K562 (cell line): ENCODE data around the gene COL9A2. TPM values are rescaled to one million over a fixed set of nuclear protein-coding genes. Genes with fewer than 3 reads are reported as not detected.

Experiments used
- BACH1 ChIP-seq: fragments of 200-800 bp; sonication (Bioruptor generic); IDR thresholded peaks from 2 replicates; pipeline ENCODE4 v1.6.1; 2016; ENCODE audit warnings: missing genetic modification characterization, missing compliant biosample characterization
- GTF2E2 ChIP-seq: fragments of 200-800 bp; sonication (Bioruptor generic); IDR thresholded peaks from 2 replicates; pipeline ENCODE4 v1.6.1; 2016; ENCODE audit warnings: missing genetic modification characterization, missing compliant biosample characterization
- HIVEP1 ChIP-seq: fragments of 250-450 bp; sonication (Bioruptor Pico); IDR thresholded peaks from 2 replicates; pipeline ENCODE4 v1.4.0; 2020; ENCODE audit warnings: mild to moderate bottlenecking
- RB1 ChIP-seq: fragments of 450-650 bp; IDR thresholded peaks from 2 replicates; pipeline ENCODE4 v1.6.1; 2017; ENCODE audit warnings: low read depth, mild to moderate bottlenecking
- polyA plus RNA-seq, 8 experiments: library from polyadenylated mRNA; depleted of rRNA in 4 of 8; stranded (reverse) in 5 of 8; unstranded in 3 of 8; fragments of >200 nt; fragmentation: Nextera tagmentation in 2 of 8; fragmentation: Illumina TruSeq in 1 of 8; extraction: Ambion mirVana in 2 of 8; extraction: Trizol in 1 of 8; gene quantifications; 2 replicates each; pipeline versions ENCODE4 v1.2.1 to v1.2.3, GENCODE V29; 2011 to 2014; ENCODE audit warnings: inconsistent platforms in 1 of 8, missing spikeins in 1 of 8
- total RNA-seq, 7 experiments: library from RNA; depleted of rRNA in 6 of 7; stranded (reverse); fragments of >200 nt in 6 of 7; fragmentation: Illumina TruSeq in 2 of 7; extraction: Trizol in 2 of 7; gene quantifications; 2 replicates each; pipeline versions ENCODE4 v1.2.1 to v1.2.3, GENCODE V29; 2011 to 2021; ENCODE audit warnings: low replicate concordance in 1 of 7
- TF ChIP-seq, protein P1 (sequence below), 2 experiments: fragments of 450-650 bp; IDR thresholded peaks; 2 replicates each; pipeline ENCODE4 v1.6.1; 2016; ENCODE audit warnings: mild to moderate bottlenecking in 2 of 2, borderline replicate concordance in 1 of 2, low read depth in 1 of 2, moderate library complexity in 1 of 2
- TF ChIP-seq, protein P2 (sequence below): fragments of 250-450 bp; sonication (Bioruptor Pico); IDR thresholded peaks from 2 replicates; pipeline ENCODE4 v1.9.0; 2021; ENCODE audit warnings: mild to moderate bottlenecking

The COL9A2 gene
- total and polyA plus RNA-seq, 9 of the 15 experiments (the other 6 are each of a cell fraction or from before 2014, with no cell fraction given): 0.03 to 2.2 (median 0.31) TPM

DNA sequence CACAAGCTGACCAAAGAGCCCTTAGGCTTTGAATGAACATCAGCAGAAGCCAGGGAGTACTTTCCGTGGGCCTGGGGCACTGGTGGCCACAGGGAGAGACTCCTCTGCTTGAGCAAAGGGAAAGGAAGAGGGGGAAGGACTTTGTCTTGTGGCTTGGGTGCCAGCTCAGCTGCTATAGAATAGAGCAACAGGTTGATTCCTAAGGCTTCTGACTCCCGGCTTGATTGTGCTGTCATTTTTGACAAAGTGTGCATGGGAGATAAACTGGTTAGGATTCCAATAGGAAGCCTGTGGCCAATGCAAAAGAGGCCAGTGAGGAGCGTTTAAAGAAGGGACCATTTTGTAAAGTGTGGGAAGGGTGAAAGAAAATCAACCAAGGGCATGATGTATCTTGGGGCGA, 44.6 kb upstream of the COL9A2 start (continued):
- TF ChIP-seq, protein P1, sequence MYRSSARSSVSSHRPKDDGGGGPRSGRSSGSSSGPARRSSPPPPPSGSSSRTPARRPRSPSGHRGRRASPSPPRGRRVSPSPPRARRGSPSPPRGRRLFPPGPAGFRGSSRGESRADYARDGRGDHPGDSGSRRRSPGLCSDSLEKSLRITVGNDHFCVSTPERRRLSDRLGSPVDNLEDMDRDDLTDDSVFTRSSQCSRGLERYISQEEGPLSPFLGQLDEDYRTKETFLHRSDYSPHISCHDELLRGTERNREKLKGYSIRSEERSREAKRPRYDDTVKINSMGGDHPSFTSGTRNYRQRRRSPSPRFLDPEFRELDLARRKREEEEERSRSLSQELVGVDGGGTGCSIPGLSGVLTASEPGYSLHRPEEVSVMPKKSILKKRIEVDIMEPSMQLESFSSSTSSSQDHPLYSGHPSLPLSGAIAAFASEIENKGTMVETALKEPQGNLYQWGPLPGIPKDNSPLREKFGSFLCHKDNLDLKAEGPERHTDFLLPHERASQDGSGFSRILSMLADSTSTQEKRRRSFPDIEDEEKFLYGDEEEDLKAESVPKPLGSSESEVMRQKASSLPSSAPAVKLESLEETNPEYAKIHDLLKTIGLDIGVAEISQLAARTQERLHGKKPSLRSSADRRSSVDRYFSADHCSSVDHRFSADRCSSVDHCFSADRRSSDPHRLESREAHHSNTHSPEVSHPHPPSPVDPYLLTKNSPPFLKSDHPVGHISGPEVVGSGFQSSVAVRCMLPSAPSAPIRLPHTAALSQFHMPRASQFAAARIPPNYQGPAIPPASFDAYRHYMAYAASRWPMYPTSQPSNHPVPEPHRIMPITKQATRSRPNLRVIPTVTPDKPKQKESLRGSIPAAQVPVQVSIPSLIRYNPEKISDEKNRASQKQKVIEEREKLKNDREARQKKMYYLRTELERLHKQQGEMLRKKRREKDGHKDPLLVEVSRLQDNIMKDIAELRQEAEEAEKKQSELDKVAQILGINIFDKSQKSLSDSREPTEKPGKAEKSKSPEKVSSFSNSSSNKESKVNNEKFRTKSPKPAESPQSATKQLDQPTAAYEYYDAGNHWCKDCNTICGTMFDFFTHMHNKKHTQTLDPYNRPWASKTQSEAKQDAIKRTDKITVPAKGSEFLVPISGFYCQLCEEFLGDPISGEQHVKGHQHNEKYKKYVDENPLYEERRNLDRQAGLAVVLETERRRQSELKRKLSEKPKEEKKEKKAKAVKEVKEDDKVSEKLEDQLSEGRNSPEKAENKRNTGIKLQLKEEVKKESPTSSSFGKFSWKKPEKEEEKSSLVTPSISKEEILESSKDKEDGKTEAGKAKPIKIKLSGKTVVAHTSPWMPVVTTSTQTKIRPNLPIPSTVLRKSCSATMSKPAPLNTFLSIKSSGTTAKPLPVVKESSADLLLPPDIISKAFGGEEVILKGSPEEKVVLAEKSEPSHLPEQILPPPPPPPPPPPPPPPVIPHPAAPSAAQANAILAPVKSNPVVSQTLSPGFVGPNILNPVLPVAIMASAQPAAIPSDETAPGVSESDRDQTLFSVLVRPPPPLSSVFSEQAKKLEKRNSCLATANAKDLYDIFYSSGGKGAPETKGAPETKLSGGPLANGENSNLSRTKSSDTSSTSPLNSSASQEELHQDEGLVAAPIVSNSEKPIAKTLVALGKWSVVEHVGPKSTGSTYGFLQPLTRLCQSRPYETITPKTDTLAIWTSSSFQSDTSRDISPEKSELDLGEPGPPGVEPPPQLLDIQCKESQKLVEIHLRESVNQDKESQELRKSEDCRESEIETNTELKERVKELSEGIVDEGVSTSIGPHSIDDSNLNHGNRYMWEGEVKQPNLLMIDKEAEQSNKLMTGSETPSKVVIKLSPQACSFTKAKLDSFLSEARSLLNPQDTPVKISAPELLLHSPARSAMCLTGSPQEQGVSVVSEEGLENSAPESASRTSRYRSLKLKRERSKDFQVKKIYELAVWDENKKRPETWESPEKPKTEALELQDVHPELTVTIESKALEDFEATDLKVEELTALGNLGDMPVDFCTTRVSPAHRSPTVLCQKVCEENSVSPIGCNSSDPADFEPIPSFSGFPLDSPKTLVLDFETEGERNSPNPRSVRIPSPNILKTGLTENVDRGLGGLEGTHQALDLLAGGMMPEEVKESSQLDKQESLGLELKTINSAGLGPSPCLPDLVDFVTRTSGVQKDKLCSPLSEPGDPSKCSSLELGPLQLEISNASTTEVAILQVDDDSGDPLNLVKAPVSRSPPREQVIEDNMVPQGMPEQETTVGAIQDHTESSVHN (IDR thresholded peaks at IDR 0.05; ENCODE audit: borderline replicate concordance in 1 of 2, low read depth in 1 of 2): no peak
- TF ChIP-seq, protein P2, sequence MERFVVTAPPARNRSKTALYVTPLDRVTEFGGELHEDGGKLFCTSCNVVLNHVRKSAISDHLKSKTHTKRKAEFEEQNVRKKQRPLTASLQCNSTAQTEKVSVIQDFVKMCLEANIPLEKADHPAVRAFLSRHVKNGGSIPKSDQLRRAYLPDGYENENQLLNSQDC (CRISPR knock-in tag): no peak
- TF ChIP-seq RB1: no peak
- no peak for TF ChIP-seq HIVEP1 (CRISPR knock-in tag)
- TF ChIP-seq GTF2E2: no peak
- no peak for TF ChIP-seq BACH1 (tag)
